Gastrocnemius medialis (tissue), 4 donors: ENCODE results near the gene TMEM178A.

ENCODE experiments used
- POLR2A ChIP-seq, 2 donors: fragments of 450-650 bp; IDR thresholded peaks; one replicate each; pipeline ENCODE4 v1.6.1; 2017; ENCODE audit warnings: antibody characterized with exemption in 2 of 2, mild to moderate bottlenecking in 2 of 2, moderate library complexity in 2 of 2
- TF ChIP-seq, protein P1 (sequence below), 5 experiments: fragments of 450-650 bp in 3 of 5; fragments of 200-600 bp in 2 of 5; sonication (generic) in 2 of 5; IDR thresholded peaks in 4 of 5; conservative IDR thresholded peaks in 1 of 5; 1 replicate in 4 of 5; 2 replicates in 1 of 5; pipeline ENCODE4 v1.5.1; 2016 to 2019; ENCODE audit warnings: antibody characterized with exemption in 5 of 5, mild to moderate bottlenecking in 3 of 5, moderate library complexity in 3 of 5

DNA sequence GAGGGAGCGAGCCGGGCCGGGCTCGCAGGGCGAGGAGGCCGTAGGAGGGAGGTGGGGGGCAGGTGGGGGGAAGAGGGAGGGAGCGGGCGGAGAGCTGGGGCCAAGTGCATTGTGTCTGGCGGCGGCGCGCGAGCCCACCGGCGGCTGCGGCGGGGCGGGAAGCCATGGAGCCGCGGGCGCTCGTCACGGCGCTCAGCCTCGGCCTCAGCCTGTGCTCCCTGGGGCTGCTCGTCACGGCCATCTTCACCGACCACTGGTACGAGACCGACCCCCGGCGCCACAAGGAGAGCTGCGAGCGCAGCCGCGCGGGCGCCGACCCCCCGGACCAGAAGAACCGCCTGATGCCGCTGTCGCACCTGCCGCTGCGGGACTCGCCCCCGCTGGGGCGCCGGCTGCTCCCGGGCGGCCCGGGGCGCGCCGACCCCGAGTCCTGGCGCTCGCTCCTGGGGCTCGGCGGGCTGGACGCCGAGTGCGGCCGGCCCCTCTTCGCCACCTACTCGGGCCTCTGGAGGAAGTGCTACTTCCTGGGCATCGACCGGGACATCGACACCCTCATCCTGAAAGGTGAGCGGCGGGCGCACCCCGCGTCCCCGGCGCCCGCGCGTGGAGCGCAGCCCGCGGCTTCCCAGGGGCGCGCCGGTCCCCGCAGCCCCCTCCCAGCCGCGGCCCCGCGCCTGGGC is at the start of gene TMEM178A:
- TF ChIP-seq, protein P1, sequence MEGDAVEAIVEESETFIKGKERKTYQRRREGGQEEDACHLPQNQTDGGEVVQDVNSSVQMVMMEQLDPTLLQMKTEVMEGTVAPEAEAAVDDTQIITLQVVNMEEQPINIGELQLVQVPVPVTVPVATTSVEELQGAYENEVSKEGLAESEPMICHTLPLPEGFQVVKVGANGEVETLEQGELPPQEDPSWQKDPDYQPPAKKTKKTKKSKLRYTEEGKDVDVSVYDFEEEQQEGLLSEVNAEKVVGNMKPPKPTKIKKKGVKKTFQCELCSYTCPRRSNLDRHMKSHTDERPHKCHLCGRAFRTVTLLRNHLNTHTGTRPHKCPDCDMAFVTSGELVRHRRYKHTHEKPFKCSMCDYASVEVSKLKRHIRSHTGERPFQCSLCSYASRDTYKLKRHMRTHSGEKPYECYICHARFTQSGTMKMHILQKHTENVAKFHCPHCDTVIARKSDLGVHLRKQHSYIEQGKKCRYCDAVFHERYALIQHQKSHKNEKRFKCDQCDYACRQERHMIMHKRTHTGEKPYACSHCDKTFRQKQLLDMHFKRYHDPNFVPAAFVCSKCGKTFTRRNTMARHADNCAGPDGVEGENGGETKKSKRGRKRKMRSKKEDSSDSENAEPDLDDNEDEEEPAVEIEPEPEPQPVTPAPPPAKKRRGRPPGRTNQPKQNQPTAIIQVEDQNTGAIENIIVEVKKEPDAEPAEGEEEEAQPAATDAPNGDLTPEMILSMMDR (IDR thresholded peaks at IDR 0.05 in 4 of 5, conservative IDR thresholded peaks at IDR 0.05 in 1 of 5) = no peak
- TF ChIP-seq POLR2A (IDR thresholded peaks at IDR 0.05) = no peak
